C4-2B (cell line): Measurements from ENCODE around the gene AUTS2.

Experiments
- CTCF ChIP-seq: fragments of 450-650 bp; conservative IDR thresholded peaks from 2 replicates; pipeline ENCODE4 v1.5.1; 2017; ENCODE audit warnings: mild to moderate bottlenecking
- ZFX ChIP-seq: fragments of 450-650 bp; IDR thresholded peaks from 2 replicates; pipeline ENCODE4 v1.6.1; 2017

- TF ChIP-seq ZFX (no peak), CTCF (no peak)
Observed at GRCh38 chr7:70678621-70679251, 1080.5 kb downstream of the AUTS2 start.
